Liver (tissue), 9 donors: ENCODE results near the gene KRTAP10-8. TPM values are rescaled to one million over a fixed set of nuclear protein-coding genes. Genes with fewer than 3 reads are reported as not detected.
A peak's percentile ranks its signal among the peaks of the same experiment; 100 is the strongest.

Experiments
- DNase-seq: peaks from one replicate; pipeline ENCODE4 v3.0.0-alpha.2; 2017; ENCODE audit warnings: low spot score
- H3K27ac ChIP-seq, 2 donors: one replicate each; pipeline ENCODE4 v1.7.0; 2013; ENCODE audit warnings: inconsistent platforms in 2 of 2, low read length in 2 of 2, control low read depth in 1 of 2, low read depth in 1 of 2, mild to moderate bottlenecking in 1 of 2
- H3K27me3 ChIP-seq, 4 donors: one replicate each; pipeline versions ENCODE4 v1.6.1 to v1.7.0; 2013; ENCODE audit warnings: low read length in 3 of 4, inconsistent platforms in 1 of 4, mild to moderate bottlenecking in 1 of 4, moderate library complexity in 1 of 4; ENCODE audit not compliant: control insufficient read depth in 4 of 4, insufficient read depth in 4 of 4
- H3K36me3 ChIP-seq, 4 donors: one replicate each; pipeline versions ENCODE4 v1.6.1 to v1.7.0; 2013; ENCODE audit warnings: low read length in 3 of 4, mild to moderate bottlenecking in 3 of 4, low read depth in 1 of 4, moderate library complexity in 1 of 4; ENCODE audit not compliant: control insufficient read depth in 4 of 4, insufficient read depth in 3 of 4
- H3K4me1 ChIP-seq, 4 donors: one replicate each; pipeline versions ENCODE4 v1.6.1 to v1.7.0; 2013; ENCODE audit warnings: low read length in 3 of 4, mild to moderate bottlenecking in 3 of 4, moderate library complexity in 1 of 4; ENCODE audit not compliant: control insufficient read depth in 4 of 4, insufficient read depth in 4 of 4
- H3K4me3 ChIP-seq, 3 donors: one replicate each; pipeline versions ENCODE4 v1.6.1 to v1.7.0; 2013; ENCODE audit warnings: low read length in 3 of 3, control low read depth in 1 of 3, low read depth in 1 of 3, mild to moderate bottlenecking in 1 of 3
- H3K9ac ChIP-seq, 2 donors: one replicate each; pipeline ENCODE4 v1.7.0; 2013; ENCODE audit warnings: low read length in 2 of 2, mild to moderate bottlenecking in 2 of 2, moderate library complexity in 2 of 2, control low read depth in 1 of 2, low read depth in 1 of 2
- H3K9me3 ChIP-seq, 4 donors: one replicate each; pipeline versions ENCODE4 v1.6.1 to v1.7.0; 2013; ENCODE audit warnings: low read length in 3 of 4; ENCODE audit not compliant: control insufficient read depth in 4 of 4
- CTCF ChIP-seq: fragments of 150-350 bp; IDR thresholded peaks from 2 replicates; pipeline ENCODE4 v1.5.1; 2017; ENCODE audit warnings: improper control_type of control experiment, low read depth, low read length; ENCODE audit not compliant: missing input control
- EGR1 ChIP-seq, 2 donors: IDR thresholded peaks; 2 replicates each; pipeline ENCODE4 v1.6.1; 2016 to 2018; ENCODE audit warnings: antibody characterized with exemption in 2 of 2, low read depth in 2 of 2
- FOXA1 ChIP-seq: IDR thresholded peaks from 2 replicates; pipeline ENCODE4 v1.6.1; 2016; ENCODE audit warnings: antibody characterized with exemption
- FOXA2 ChIP-seq: IDR thresholded peaks from 2 replicates; pipeline ENCODE4 v1.6.1; 2016; ENCODE audit warnings: antibody characterized with exemption
- HNF4A ChIP-seq, 2 donors: conservative IDR thresholded peaks; 2 replicates each; pipeline ENCODE4 v1.6.1; 2016; ENCODE audit warnings: antibody characterized with exemption in 2 of 2, mild to moderate bottlenecking in 2 of 2
- JUND ChIP-seq, 2 donors: IDR thresholded peaks; 2 replicates each; pipeline ENCODE4 v1.6.1; 2016; ENCODE audit warnings: antibody characterized with exemption in 2 of 2
- NR2F2 ChIP-seq: IDR thresholded peaks from 2 replicates; pipeline ENCODE4 v1.6.1; 2016; ENCODE audit warnings: antibody characterized with exemption
- RAD21 ChIP-seq, 2 donors: IDR thresholded peaks; 2 replicates each; pipeline ENCODE4 v1.6.1; 2016; ENCODE audit warnings: antibody characterized with exemption in 2 of 2, mild to moderate bottlenecking in 2 of 2
- RXRA ChIP-seq, 2 donors: IDR thresholded peaks; 2 replicates each; pipeline ENCODE4 v1.6.1; 2017 to 2018; ENCODE audit warnings: antibody characterized with exemption in 2 of 2, mild to moderate bottlenecking in 1 of 2
- SP1 ChIP-seq: IDR thresholded peaks from 2 replicates; pipeline ENCODE4 v1.6.1; 2018; ENCODE audit warnings: antibody characterized with exemption, mild to moderate bottlenecking
- TAF1 ChIP-seq: conservative IDR thresholded peaks from 2 replicates; pipeline ENCODE4 v1.6.1; 2016; ENCODE audit warnings: antibody characterized with exemption, mild to moderate bottlenecking
- YY1 ChIP-seq: IDR thresholded peaks from 2 replicates; pipeline ENCODE4 v1.6.1; 2016; ENCODE audit warnings: antibody characterized with exemption, mild to moderate bottlenecking
- WGBS: extraction: QIAGEN DNeasy Blood & Tissue Kit; methylation state at CpG from one replicate; pipeline ENCODE4 v1.1.7; 2013; 5-methylcytosine and 5-hydroxymethylcytosine counted together
- polyA plus RNA-seq, 2 donors: library from polyadenylated mRNA; stranded (reverse) in 1 of 2; unstranded in 1 of 2; fragments of 200-250 nt in 1 of 2; fragments of >200 nt in 1 of 2; fragmentation: Nextera tagmentation in 1 of 2; extraction: Ambion mirVana in 1 of 2; gene quantifications; one replicate each; pipeline versions ENCODE4 v1.2.1 to v1.2.3, GENCODE V29; 2013 to 2015
- total RNA-seq, 2 donors: library from RNA; depleted of rRNA; stranded (reverse); fragments of >200 nt; gene quantifications; one replicate each; pipeline ENCODE4 v1.2.3, GENCODE V29; 2014
- TF ChIP-seq, protein P1 (sequence below): IDR thresholded peaks from 2 replicates; pipeline ENCODE4 v1.6.1; 2016; ENCODE audit warnings: antibody characterized with exemption
- TF ChIP-seq, protein P2 (sequence below): IDR thresholded peaks from 2 replicates; pipeline ENCODE4 v1.6.1; 2016; ENCODE audit warnings: antibody characterized with exemption
- TF ChIP-seq, protein P3 (sequence below): IDR thresholded peaks from 2 replicates; pipeline ENCODE4 v1.6.1; 2016; ENCODE audit warnings: antibody characterized with exemption
- TF ChIP-seq, protein P4 (sequence below): IDR thresholded peaks from 2 replicates; pipeline ENCODE4 v1.6.1; 2016; ENCODE audit warnings: antibody characterized with exemption, mild to moderate bottlenecking
- donor health status: healthy.
- donor health status: healthy.
- donor health status: healthy.
- donor health status: healthy.
- donor health status: healthy.

The KRTAP10-8 gene
- total and polyA plus RNA-seq, 4 donors = not detected

DNA sequence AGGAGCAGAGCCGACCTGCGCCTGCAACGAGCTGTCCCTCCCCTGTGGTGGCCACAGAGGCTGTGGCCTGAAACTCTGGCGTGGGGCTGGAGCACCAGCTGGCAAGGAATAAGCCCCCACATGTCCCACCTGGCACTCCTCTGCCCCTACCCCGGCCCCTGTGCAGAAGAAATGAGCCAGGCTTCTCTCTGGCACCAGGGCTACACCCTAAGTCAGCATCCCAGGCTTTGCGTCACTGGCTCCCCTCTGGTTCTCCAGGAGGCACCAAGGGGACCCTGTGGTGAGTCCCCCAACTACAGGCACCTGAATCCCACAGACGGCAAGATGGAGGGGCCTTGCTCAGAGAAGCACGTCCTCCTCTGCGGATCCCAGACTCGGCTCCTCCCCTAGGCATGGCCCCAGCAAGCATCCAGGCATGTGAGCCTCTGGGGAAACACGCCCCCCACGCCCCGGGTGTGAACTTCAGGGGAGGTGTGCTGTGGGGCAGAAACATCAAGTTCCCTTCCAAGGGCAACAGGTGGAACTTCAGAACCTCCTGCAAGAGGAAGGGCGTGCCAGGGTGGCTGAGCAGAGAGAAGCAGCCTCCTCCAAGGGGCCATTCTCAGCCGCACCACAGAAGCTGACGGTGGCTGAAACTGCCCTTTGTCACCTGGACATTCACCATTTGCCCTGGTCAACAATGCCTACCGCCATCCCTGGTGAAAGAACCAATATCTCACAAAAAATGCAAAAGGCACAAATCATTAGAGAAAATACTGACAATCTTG is 8.6 kb upstream of the KRTAP10-8 start:
- DNase-seq = peak; percentile 28
- no peak overlapping the region for H3K9ac ChIP-seq
- no peak overlapping the region for H3K4me3 ChIP-seq
- H3K36me3 ChIP-seq = no peaks in the 10 kb centered on the region
- WGBS = 54% methylated on average over 17 of the region's 17 CpGs
- H3K9me3 ChIP-seq = peaks cover 0 to 7% (median 5%) of the 10 kb centered on the region in 4 donors
- H3K4me1 ChIP-seq = no peaks in the 10 kb centered on the region
- no peaks in the 10 kb centered on the region for H3K27me3 ChIP-seq
- TF ChIP-seq HNF4A (conservative IDR thresholded peaks at IDR 0.05) = no peak
- TF ChIP-seq, protein P1, sequence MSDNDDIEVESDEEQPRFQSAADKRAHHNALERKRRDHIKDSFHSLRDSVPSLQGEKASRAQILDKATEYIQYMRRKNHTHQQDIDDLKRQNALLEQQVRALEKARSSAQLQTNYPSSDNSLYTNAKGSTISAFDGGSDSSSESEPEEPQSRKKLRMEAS = no peak
- H3K27ac ChIP-seq = no peak overlapping the region

GRCh38 chr21:44603911-44604310 is 8.0 kb upstream of the KRTAP10-8 start:
- H3K4me3 ChIP-seq = no peak overlapping the region
- H3K36me3 ChIP-seq = no peaks in the 10 kb centered on the region
- 87% methylated on average over 8 of the region's 8 CpGs for WGBS
- H3K27me3 ChIP-seq = no peaks in the 10 kb centered on the region
- no peak for TF ChIP-seq RXRA (IDR thresholded peaks at IDR 0.05)
- TF ChIP-seq EGR1 (IDR thresholded peaks at IDR 0.05; ENCODE audit: low read depth in 2 of 2) = no peak
- TF ChIP-seq CTCF = no peak
- TF ChIP-seq FOXA1 = no peak
- no peak for TF ChIP-seq NR2F2
- TF ChIP-seq RAD21 (IDR thresholded peaks at IDR 0.05) = no peak
- no peak for TF ChIP-seq JUND (IDR thresholded peaks at IDR 0.05)
- TF ChIP-seq, protein P2, sequence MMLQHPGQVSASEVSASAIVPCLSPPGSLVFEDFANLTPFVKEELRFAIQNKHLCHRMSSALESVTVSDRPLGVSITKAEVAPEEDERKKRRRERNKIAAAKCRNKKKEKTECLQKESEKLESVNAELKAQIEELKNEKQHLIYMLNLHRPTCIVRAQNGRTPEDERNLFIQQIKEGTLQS = no peak
- TF ChIP-seq TAF1 = no peak
- TF ChIP-seq, protein P1 = no peak
- no peak for TF ChIP-seq SP1
- TF ChIP-seq, protein P3, sequence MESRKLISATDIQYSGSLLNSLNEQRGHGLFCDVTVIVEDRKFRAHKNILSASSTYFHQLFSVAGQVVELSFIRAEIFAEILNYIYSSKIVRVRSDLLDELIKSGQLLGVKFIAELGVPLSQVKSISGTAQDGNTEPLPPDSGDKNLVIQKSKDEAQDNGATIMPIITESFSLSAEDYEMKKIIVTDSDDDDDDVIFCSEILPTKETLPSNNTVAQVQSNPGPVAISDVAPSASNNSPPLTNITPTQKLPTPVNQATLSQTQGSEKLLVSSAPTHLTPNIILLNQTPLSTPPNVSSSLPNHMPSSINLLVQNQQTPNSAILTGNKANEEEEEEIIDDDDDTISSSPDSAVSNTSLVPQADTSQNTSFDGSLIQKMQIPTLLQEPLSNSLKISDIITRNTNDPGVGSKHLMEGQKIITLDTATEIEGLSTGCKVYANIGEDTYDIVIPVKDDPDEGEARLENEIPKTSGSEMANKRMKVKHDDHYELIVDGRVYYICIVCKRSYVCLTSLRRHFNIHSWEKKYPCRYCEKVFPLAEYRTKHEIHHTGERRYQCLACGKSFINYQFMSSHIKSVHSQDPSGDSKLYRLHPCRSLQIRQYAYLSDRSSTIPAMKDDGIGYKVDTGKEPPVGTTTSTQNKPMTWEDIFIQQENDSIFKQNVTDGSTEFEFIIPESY = no peak
- TF ChIP-seq, protein P4, sequence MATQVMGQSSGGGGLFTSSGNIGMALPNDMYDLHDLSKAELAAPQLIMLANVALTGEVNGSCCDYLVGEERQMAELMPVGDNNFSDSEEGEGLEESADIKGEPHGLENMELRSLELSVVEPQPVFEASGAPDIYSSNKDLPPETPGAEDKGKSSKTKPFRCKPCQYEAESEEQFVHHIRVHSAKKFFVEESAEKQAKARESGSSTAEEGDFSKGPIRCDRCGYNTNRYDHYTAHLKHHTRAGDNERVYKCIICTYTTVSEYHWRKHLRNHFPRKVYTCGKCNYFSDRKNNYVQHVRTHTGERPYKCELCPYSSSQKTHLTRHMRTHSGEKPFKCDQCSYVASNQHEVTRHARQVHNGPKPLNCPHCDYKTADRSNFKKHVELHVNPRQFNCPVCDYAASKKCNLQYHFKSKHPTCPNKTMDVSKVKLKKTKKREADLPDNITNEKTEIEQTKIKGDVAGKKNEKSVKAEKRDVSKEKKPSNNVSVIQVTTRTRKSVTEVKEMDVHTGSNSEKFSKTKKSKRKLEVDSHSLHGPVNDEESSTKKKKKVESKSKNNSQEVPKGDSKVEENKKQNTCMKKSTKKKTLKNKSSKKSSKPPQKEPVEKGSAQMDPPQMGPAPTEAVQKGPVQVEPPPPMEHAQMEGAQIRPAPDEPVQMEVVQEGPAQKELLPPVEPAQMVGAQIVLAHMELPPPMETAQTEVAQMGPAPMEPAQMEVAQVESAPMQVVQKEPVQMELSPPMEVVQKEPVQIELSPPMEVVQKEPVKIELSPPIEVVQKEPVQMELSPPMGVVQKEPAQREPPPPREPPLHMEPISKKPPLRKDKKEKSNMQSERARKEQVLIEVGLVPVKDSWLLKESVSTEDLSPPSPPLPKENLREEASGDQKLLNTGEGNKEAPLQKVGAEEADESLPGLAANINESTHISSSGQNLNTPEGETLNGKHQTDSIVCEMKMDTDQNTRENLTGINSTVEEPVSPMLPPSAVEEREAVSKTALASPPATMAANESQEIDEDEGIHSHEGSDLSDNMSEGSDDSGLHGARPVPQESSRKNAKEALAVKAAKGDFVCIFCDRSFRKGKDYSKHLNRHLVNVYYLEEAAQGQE = no peak
- TF ChIP-seq YY1 = no peak
- no peak for TF ChIP-seq FOXA2
- H3K9me3 ChIP-seq = peaks cover 0 to 7% (median 5%) of the 10 kb centered on the region in 4 donors
- H3K9ac ChIP-seq = no peak overlapping the region
- no peak overlapping the region for H3K27ac ChIP-seq
- DNase-seq = peak; percentile 16
- no peaks in the 10 kb centered on the region for H3K4me1 ChIP-seq
